Esophagus mucosa (tissue), 1 donor: ENCODE results near the gene GNL2. TPM values are rescaled to one million over a fixed set of nuclear protein-coding genes. Genes with fewer than 3 reads are reported as not detected.
"Not testable (repeated sequence)": the region's sequence is repeated elsewhere in the genome, so short reads cannot be mapped to it uniquely, and the experiment has no call there.

Experiments used
- ATAC-seq: fragments of 200-7000 bp; cut with Tn5 transposase; one replicate; pipeline ENCODE4 v1.9.1; 2020
- total RNA-seq: library from RNA; stranded (reverse); gene quantifications from one replicate; pipeline ENCODE4 v1.2.4, GENCODE V29; 2023
- donor health status: DM: yes; HTN: yes; CAD: no.

GNL2 gene
- total RNA-seq, 1 donor from 2014 or later, result 28.6 TPM

- ATAC-seq, result no peak
Measured at GRCh38 chr1:37606481-37607263, 10.9 kb upstream of the GNL2 start.

GRCh38 chr1:37605806-37606474 lies 10.2 kb upstream of the GNL2 start:
- ATAC-seq, result no peak

GRCh38 chr1:37605061-37605650 lies 9.4 kb upstream of the GNL2 start:
- peak; percentile 81 for ATAC-seq

DNA sequence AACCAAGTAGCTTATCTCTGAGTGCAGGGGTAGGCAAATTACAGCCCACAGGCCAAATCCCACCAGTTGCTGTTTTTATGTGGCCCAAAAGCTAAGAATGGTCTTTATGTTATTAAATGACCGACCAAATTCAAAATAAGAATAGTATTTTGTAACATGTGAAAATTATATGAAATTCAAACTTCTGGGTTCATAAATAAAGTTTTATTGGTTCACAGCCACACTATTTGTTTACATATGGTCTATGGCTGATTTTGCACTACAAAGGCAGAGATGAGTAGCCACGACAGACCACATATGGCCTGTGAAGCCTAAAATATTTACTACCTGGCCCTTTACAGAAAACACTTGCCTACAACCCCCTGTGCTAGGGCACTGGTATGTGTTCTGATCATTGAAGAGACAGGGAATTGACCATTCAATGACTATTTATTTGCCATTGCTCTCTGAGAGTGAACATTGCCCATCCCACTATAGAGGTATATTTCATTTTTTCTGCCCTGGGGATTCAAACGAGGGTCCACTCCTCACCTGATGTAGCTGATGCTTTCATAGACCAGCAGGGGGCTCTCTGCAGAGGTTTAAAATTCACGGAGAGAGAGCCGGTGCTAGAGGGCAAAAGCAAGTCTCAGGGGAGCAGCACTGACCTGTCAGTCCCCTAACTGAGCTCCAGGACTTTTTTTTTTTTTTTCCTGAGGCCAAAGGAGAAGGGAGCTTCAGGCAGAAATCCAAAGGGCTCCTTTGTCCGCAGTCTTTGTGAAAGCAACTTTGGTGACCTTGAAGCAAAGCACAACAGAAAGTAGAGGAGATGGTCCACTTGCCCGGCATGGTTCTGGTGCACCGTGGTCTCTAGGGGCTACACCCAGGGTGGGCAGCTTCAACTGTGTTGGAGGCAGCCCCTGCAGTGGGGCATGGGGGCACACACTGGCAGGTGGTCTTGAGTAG lies 7.3 kb upstream of the GNL2 start:
- ATAC-seq, result no peak

GRCh38 chr1:37601441-37601840 lies 5.7 kb upstream of the GNL2 start:
- ATAC-seq, result no peak

GRCh38 chr1:37599940-37600339 lies 4.2 kb upstream of the GNL2 start:
- ATAC-seq, result no peak

DNA sequence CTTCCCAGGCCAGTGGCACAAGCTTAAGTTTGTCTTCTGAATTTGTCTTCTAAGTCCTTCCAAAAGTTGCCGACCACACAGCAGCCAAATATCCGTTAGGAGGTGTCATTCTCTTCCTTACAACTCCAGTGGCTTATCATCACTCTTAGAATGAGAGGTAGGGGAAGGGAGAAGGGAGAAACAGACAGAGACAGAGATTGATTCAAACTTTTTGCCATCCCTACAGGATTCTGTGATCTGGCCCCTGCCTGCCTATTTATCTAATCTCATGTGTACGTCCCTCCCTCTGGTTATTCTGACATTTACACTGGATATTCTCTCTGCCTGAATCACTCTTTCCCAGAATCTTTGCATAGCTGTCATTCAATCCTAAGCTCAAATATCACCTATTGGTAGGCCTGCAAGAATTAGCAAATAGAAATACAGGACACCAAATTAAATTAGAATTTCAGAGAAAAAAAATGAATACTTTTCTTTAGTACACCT lies 488 bp upstream of the GNL2 start:
- ATAC-seq, result no peak

DNA sequence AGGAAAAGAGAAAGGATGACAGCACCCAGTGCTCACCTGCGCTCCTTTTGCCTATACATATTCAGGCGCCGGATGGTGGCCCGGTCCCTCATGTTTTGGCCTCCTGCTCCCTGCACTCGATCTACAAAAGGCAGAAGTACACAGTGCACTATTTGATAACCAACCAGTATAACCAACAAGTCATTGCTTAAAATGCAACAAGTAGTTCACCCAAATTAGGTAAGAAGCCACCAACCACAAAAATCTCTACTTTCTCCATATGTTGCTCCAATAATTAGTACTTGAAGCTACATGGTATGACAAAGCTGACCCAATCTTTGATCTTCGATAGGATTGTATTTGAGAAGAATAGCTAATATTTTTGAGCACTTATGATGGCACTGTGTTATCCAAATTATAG lies 2.0 kb downstream of the GNL2 start:
- ATAC-seq, result no peak

DNA sequence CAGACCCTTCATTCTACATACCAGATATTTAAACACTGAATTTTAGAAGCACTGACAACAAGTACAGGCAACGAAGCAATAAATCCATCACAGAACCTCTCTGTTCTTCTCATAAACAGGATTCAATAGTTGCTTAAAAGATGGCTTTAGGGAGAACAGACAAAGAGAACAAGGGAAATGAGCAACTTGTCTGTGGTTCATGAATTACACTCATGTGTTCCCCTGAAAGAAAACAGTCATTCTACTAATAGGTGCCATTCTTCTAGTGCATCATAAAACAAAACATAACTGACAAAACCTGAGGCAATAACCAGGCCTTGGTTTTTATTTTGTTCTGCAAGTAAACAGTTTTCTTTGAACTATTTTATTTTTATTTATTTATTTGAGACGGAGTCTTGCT lies 6.8 kb downstream of the GNL2 start:
- ATAC-seq, result no peak

- not testable (repeated sequence) for ATAC-seq
Measured at GRCh38 chr1:37584544-37584943, 11.2 kb downstream of the GNL2 start.

DNA sequence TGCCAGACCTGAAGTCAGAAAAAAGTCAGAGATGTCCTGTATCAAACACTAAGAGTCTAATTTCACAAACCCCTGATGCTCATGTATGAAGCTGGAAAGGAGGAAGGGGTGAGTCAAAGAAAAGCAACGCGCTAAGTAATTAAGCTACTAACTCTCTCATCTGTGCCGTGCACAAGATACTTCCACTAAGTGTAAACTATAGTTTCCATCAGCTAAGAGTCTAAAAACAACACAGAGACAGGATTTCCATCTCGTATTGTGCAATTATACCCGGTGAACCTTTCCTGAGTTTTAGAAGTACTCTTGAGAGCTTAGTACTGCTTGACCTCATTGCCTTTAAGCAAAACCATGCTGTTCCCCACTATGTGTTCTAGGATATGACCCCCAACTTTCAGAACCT lies 20.0 kb downstream of the GNL2 start:
- ATAC-seq, result no peak

- ATAC-seq, result no peak
Measured at GRCh38 chr1:37574834-37575480, 20.8 kb downstream of the GNL2 start.

GRCh38 chr1:37570528-37571334 lies 25.0 kb downstream of the GNL2 start:
- ATAC-seq, result no peak

- ATAC-seq, result no peak
Measured at GRCh38 chr1:37567023-37567422, 28.7 kb downstream of the GNL2 start.

DNA sequence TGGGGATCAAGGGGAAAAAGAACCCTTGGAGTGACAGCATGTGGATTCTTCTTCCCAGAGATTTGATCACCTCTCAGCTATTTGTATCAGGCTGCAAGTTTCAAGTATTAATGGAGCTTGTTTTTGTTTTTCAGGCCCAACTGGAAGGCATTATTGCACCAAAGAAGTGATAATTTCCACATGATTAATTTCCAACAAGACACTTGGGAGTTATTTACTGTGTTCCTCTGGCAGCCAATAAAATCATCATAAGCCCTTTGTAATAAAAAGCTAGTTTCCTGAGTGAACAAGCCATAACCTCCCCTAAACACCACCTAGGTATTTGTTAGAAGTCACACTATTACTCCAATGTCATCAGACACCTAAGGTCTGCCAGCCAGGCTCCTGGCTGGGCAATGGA lies 30.8 kb downstream of the GNL2 start:
- no peak for ATAC-seq

- ATAC-seq, result no peak
Measured at GRCh38 chr1:37562984-37563383, 32.8 kb downstream of the GNL2 start.

- peak; percentile 50 for ATAC-seq
Measured at GRCh38 chr1:37561133-37562132, 34.3 kb downstream of the GNL2 start.

- ATAC-seq, result no peak
Measured at GRCh38 chr1:37560401-37561132, 35.2 kb downstream of the GNL2 start.

DNA sequence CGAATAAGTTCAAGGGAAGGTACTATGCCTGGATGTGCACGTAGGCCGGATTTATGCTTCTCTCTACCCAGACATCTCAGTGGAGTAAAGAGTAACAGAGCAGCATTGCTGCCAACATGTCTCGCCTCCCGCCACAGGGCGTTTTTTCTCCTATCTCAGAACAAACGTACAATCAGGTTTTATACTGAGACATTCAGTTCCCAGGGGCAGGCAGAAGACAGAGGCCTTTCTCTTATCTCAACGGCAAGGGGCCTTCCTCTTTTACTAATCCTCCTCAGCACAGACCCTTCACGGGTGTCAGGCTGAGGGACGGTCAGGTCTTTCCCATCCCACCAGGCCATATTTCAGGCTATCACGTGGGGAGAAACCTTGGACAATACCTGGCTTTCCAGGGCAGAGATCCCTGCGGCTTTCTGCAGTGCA lies 35.8 kb downstream of the GNL2 start:
- not testable (repeated sequence) for ATAC-seq
